Measurements from ENCODE around the gene DSCAML1.
"Not testable (repeated sequence)": the region's sequence is repeated elsewhere in the genome, so short reads cannot be mapped to it uniquely, and the experiment has no call there.

The DSCAML1 gene

DNA sequence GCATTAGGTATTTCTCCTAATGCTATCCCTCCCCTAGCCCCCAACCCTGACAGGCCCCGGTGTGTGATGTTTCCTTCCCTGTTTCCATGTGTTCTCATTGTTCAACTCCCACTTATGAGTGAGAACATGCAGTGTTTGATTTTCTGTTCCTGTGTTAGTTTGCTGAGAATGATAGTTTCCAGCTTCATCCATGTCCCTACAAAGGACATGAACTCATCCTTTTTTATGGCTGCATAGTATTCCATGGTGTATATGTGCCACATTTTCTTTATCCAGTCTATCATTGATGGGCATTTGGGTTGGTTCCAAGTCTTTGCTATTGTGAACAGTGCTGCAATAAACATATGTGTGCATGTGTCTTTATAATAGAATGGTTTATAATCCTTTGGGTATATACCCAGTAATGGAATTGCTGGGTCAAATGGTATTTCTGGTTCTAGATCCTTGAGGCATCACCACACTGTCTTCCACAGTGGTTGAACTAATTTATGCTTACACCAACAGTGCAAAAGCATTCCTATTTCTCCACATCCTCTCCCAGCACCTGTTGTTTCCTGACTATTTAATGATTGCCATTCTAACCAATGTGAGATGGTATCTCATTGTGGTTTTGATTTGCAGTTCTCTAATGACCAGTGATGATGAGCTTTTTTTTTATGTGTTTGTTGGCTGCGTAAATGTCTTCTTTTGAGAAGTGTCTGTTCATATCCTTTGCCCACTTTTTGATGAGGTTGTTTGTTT is 397.7 kb downstream of the DSCAML1 start:
- H3K27me3 ChIP-seq (ENCODE audit: control insufficient read depth in 2 of 2, insufficient read depth in 2 of 2, low read length in 2 of 2); H3K27ac ChIP-seq (ENCODE audit: low read depth in 2 of 2, low read length in 2 of 2): not testable (repeated sequence)
- peaks cover 22 to 25% of the 10 kb centered on the region in 2 donors for H3K36me3 ChIP-seq (ENCODE audit: control insufficient read depth in 2 of 2, insufficient read depth in 2 of 2, low read length in 2 of 2)

DNA sequence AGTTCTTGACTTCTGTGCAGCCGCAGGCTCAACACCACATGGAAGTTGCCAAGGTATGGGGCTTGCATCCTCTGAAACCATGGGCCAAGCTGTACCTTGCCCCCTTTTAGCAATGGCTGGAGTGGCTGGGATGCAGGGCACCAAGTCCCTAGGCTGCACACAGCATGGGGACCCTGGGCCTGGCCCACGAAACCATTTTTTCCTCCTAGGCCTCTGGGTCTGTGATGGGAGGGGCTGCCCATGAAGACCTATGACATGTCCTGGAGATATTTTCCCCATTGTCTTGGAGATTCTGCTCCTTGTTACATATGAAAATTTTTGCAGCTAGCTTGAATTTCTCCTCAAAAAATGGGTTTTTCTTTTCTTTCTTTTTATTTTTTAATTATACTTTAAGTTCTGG is 398.4 kb downstream of the DSCAML1 start:
- H3K9ac ChIP-seq (ENCODE audit: low read depth in 1 of 2, low read length in 2 of 2); H3K27ac ChIP-seq (ENCODE audit: low read depth in 2 of 2, low read length in 2 of 2); H3K27me3 ChIP-seq (ENCODE audit: control insufficient read depth in 2 of 2, insufficient read depth in 2 of 2, low read length in 2 of 2); H3K9me3 ChIP-seq (ENCODE audit: control insufficient read depth in 2 of 2, low read length in 2 of 2); H3K4me1 ChIP-seq (ENCODE audit: control insufficient read depth in 2 of 2, insufficient read depth in 2 of 2, low read length in 2 of 2); H3K4me3 ChIP-seq (ENCODE audit: low read length in 2 of 2): not testable (repeated sequence)
- H3K36me3 ChIP-seq (ENCODE audit: control insufficient read depth in 2 of 2, insufficient read depth in 2 of 2, low read length in 2 of 2): peaks cover 26% of the 10 kb centered on the region in 2 donors

More for the DNA sequence above, 397.7 kb downstream of the DSCAML1 start:
- not testable (repeated sequence) for H3K4me1 ChIP-seq (ENCODE audit: control insufficient read depth in 2 of 2, insufficient read depth in 2 of 2, low read length in 2 of 2); H3K4me3 ChIP-seq (ENCODE audit: low read length in 2 of 2); H3K9ac ChIP-seq (ENCODE audit: low read depth in 1 of 2, low read length in 2 of 2); H3K9me3 ChIP-seq (ENCODE audit: control insufficient read depth in 2 of 2, low read length in 2 of 2)

DNA sequence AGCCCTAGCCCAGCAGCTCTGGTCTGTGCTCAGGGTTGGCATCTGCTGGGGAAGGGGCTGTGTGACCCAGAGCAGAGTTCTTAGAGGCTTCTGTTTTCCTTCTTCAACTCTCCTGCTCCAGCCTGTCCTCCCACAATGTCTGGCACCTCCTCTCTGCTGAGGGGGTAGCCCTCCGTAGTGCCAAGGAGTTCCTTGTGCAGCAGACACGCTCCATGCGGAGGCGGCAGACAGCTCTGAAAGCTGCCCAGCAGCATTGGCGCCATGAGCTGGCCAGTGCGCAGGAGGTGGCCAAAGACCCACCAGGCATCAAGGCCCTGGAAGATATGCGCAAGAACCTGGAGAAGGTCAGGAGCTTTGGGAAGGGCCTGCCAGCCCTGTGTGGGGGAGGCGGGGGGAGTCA is 400.0 kb downstream of the DSCAML1 start:
- no peaks in the 10 kb centered on the region for H3K9me3 ChIP-seq (ENCODE audit: control insufficient read depth in 2 of 2, low read length in 2 of 2)
- H3K9ac ChIP-seq (ENCODE audit: low read depth in 1 of 2, low read length in 2 of 2): no peak overlapping the region
- H3K4me3 ChIP-seq (ENCODE audit: low read length in 2 of 2): no peak overlapping the region
- H3K27ac ChIP-seq (ENCODE audit: low read depth in 2 of 2, low read length in 2 of 2): no peak overlapping the region
- no peaks in the 10 kb centered on the region for H3K4me1 ChIP-seq (ENCODE audit: control insufficient read depth in 2 of 2, insufficient read depth in 2 of 2, low read length in 2 of 2)
- peaks cover 40 to 41% of the 10 kb centered on the region in 2 donors for H3K36me3 ChIP-seq (ENCODE audit: control insufficient read depth in 2 of 2, insufficient read depth in 2 of 2, low read length in 2 of 2)
- no peaks in the 10 kb centered on the region for H3K27me3 ChIP-seq (ENCODE audit: control insufficient read depth in 2 of 2, insufficient read depth in 2 of 2, low read length in 2 of 2)

DNA sequence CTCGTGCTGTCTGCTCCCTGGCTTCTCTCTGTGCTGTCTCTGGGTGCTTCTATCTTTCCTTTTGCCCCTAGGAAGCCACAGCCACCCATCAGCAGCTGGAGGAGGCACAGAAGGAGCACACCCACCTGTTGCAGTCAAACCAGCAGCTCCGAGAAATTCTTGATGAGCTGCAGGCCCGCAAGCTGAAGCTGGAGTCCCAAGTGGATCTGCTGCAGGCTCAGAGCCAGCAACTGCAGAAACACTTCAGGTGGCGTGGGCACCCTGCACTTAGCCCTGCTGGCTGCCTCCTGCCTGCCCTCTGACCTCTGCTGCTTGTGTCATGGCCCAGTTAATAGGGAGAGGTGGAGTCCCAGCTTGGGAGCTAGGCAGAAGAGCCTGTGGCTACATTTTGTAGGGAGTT is 401.5 kb downstream of the DSCAML1 start:
- H3K4me3 ChIP-seq (ENCODE audit: low read length in 2 of 2): no peak overlapping the region
- no peak overlapping the region for H3K27ac ChIP-seq (ENCODE audit: low read depth in 2 of 2, low read length in 2 of 2)
- no peaks in the 10 kb centered on the region for H3K27me3 ChIP-seq (ENCODE audit: control insufficient read depth in 2 of 2, insufficient read depth in 2 of 2, low read length in 2 of 2)
- H3K9ac ChIP-seq (ENCODE audit: low read depth in 1 of 2, low read length in 2 of 2): no peak overlapping the region
- no peaks in the 10 kb centered on the region for H3K4me1 ChIP-seq (ENCODE audit: control insufficient read depth in 2 of 2, insufficient read depth in 2 of 2, low read length in 2 of 2)
- peaks cover 53 to 55% of the 10 kb centered on the region in 2 donors for H3K36me3 ChIP-seq (ENCODE audit: control insufficient read depth in 2 of 2, insufficient read depth in 2 of 2, low read length in 2 of 2)
- H3K9me3 ChIP-seq (ENCODE audit: control insufficient read depth in 2 of 2, low read length in 2 of 2): no peaks in the 10 kb centered on the region

DNA sequence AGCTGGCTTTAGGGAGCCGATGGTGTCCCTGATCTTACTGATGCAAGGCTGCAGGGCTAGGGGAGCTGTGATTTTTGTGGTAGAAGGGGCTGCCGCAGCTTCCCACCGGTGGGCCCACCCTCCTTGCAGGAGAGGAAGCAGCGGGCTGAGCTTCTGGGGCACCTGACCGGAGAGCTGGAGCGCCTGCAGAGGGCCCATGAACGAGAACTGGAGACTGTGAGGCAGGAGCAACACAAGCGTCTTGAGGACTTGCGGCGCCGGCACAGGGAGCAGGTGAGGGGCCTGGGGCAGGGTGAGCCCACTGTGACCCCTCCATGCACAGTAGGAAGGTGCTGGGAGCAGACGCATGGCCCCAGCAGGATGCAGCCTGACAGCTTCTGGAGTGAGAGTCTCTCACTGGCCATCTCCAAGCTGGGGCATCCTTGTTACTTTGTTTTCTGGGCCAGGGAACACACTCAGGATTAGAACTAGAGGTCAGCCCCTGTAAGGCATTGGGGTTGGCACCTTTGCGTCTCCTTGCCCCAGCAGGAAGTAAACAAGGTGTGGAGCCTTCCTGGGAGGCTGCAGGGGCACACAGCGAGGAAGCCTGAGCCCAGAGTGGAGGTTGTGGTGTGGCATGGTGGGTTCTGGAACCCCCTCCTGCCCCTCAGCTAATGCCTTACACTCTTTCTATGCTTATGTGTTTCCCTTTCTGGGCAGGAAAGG is 402.6 kb downstream of the DSCAML1 start:
- H3K9ac ChIP-seq (ENCODE audit: low read depth in 1 of 2, low read length in 2 of 2): no peak overlapping the region
- no peak overlapping the region for H3K4me3 ChIP-seq (ENCODE audit: low read length in 2 of 2)
- H3K27ac ChIP-seq (ENCODE audit: low read depth in 2 of 2, low read length in 2 of 2): no peak overlapping the region
- no peaks in the 10 kb centered on the region for H3K27me3 ChIP-seq (ENCODE audit: control insufficient read depth in 2 of 2, insufficient read depth in 2 of 2, low read length in 2 of 2)
- H3K9me3 ChIP-seq (ENCODE audit: control insufficient read depth in 2 of 2, low read length in 2 of 2): no peaks in the 10 kb centered on the region
- peaks cover 53 to 55% of the 10 kb centered on the region in 2 donors for H3K36me3 ChIP-seq (ENCODE audit: control insufficient read depth in 2 of 2, insufficient read depth in 2 of 2, low read length in 2 of 2)
- no peaks in the 10 kb centered on the region for H3K4me1 ChIP-seq (ENCODE audit: control insufficient read depth in 2 of 2, insufficient read depth in 2 of 2, low read length in 2 of 2)

DNA sequence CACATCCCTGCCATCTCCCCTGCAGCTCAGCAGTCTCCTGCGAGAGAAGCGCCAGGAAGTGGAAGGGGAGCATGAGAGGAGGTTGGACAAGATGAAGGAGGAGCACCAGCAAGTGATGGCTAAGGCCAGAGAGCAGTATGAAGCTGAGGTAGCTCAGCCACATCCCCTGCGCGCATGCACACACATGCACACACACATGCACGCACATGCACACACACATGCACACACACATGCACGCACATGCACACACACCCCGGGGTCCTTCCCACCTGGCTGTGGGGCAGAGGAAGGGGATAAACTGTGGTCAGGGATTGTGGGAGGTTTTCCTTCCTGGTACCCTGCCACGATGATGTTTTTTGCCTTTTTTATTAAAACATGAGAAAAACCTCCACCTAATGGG is 404.0 kb downstream of the DSCAML1 start:
- Histone ChIP-seq H3K4me3 (ENCODE audit: low read length in 2 of 2) (no peak overlapping the region), H3K36me3 (ENCODE audit: control insufficient read depth in 2 of 2, insufficient read depth in 2 of 2, low read length in 2 of 2) (peaks cover 50 to 55% of the 10 kb centered on the region in 2 donors)

DNA sequence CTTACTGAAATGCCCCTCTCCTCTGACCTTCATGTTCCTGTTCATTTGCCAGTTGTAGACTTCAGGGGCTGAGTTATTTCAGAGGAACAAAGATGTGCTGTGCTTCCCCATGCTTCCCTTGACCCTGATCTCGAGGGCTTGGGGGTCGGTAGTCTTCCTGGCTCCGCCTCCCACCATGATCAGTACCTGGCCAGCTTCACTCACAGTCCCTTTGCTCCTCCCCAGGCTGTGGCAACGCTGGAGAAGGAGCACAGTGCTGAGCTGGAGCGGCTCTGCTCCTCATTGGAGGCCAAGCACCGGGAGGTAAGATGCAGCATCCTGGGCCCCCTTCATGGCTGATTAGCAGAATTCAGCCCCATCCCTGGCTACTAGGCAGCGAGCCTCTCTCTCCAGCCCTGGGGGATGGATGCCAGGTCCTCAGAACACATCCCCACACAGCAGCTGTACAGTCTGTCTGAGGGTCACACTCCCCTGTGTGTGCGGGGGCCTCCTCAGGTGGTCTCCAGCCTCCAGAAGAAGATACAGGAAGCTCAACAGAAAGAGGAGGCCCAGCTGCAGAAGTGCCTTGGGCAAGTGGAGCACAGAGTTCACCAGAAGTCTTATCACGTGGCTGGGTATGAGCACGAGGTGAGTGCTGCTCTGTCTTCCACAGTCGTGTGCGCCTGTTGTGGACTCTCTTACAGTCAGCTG is 404.9 kb downstream of the DSCAML1 start:
- no peaks in the 10 kb centered on the region for H3K4me1 ChIP-seq (ENCODE audit: control insufficient read depth in 2 of 2, insufficient read depth in 2 of 2, low read length in 2 of 2)
- no peak overlapping the region for H3K4me3 ChIP-seq (ENCODE audit: low read length in 2 of 2)
- no peak overlapping the region for H3K9ac ChIP-seq (ENCODE audit: low read depth in 1 of 2, low read length in 2 of 2)
- no peaks in the 10 kb centered on the region for H3K27me3 ChIP-seq (ENCODE audit: control insufficient read depth in 2 of 2, insufficient read depth in 2 of 2, low read length in 2 of 2)
- H3K36me3 ChIP-seq (ENCODE audit: control insufficient read depth in 2 of 2, insufficient read depth in 2 of 2, low read length in 2 of 2): peaks cover 52 to 58% of the 10 kb centered on the region in 2 donors
- no peak overlapping the region for H3K27ac ChIP-seq (ENCODE audit: low read depth in 2 of 2, low read length in 2 of 2)
- no peaks in the 10 kb centered on the region for H3K9me3 ChIP-seq (ENCODE audit: control insufficient read depth in 2 of 2, low read length in 2 of 2)

More for the DNA sequence above, 404.0 kb downstream of the DSCAML1 start:
- no peaks in the 10 kb centered on the region for H3K27me3 ChIP-seq (ENCODE audit: control insufficient read depth in 2 of 2, insufficient read depth in 2 of 2, low read length in 2 of 2)
- no peaks in the 10 kb centered on the region for H3K9me3 ChIP-seq (ENCODE audit: control insufficient read depth in 2 of 2, low read length in 2 of 2)
- no peak overlapping the region for H3K27ac ChIP-seq (ENCODE audit: low read depth in 2 of 2, low read length in 2 of 2)
- H3K4me1 ChIP-seq (ENCODE audit: control insufficient read depth in 2 of 2, insufficient read depth in 2 of 2, low read length in 2 of 2): no peaks in the 10 kb centered on the region
- no peak overlapping the region for H3K9ac ChIP-seq (ENCODE audit: low read depth in 1 of 2, low read length in 2 of 2)

DNA sequence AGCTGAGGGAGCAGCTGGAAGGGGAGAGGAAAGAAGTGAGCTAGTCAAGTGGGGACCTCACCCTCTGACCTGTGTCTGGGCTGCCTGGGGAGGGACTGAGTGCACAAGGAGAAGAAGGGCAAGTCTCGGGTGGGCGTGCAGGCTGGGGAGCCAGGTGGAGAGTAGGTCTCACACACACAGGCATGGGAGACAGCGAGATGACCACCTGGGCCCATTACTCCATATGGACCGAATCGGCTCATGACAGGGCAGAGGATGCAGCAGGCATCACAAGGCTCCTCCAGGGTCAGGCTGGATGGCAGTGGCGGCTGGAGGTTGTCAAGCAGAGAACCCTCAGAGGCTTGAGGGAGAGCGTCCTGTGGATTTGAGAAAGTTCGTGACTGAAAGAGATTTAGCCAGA is 405.8 kb downstream of the DSCAML1 start:
- Histone ChIP-seq H3K4me1 (ENCODE audit: control insufficient read depth in 2 of 2, insufficient read depth in 2 of 2, low read length in 2 of 2) (no peaks in the 10 kb centered on the region), H3K9ac (ENCODE audit: low read depth in 1 of 2, low read length in 2 of 2) (no peak overlapping the region), H3K27ac (ENCODE audit: low read depth in 2 of 2, low read length in 2 of 2) (no peak overlapping the region), H3K36me3 (ENCODE audit: control insufficient read depth in 2 of 2, insufficient read depth in 2 of 2, low read length in 2 of 2) (peaks cover 43 to 56% of the 10 kb centered on the region in 2 donors), H3K4me3 (ENCODE audit: low read length in 2 of 2) (no peak overlapping the region), H3K27me3 (ENCODE audit: control insufficient read depth in 2 of 2, insufficient read depth in 2 of 2, low read length in 2 of 2) (no peaks in the 10 kb centered on the region), H3K9me3 (ENCODE audit: control insufficient read depth in 2 of 2, low read length in 2 of 2) (no peaks in the 10 kb centered on the region)

DNA sequence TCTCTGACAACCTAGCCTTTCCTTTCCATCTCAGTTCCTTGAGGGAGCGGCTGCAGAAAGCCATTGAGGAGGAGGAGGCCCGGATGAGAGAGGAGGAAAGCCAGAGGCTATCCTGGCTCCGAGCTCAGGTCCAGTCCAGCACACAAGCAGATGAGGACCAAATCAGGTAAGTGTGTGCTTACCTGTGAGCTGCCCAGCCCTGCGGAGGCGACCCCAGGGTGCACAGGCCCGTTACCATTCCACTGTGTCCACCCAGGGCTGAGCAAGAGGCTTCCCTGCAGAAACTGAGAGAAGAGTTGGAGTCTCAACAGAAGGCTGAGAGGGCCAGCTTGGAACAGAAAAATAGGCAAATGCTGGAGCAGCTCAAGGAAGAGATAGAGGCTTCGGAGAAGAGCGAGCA is 406.3 kb downstream of the DSCAML1 start:
- H3K4me3 ChIP-seq (ENCODE audit: low read length in 2 of 2): no peak overlapping the region
- no peaks in the 10 kb centered on the region for H3K4me1 ChIP-seq (ENCODE audit: control insufficient read depth in 2 of 2, insufficient read depth in 2 of 2, low read length in 2 of 2)
- H3K9ac ChIP-seq (ENCODE audit: low read depth in 1 of 2, low read length in 2 of 2): no peak overlapping the region
- peaks cover 46 to 53% of the 10 kb centered on the region in 2 donors for H3K36me3 ChIP-seq (ENCODE audit: control insufficient read depth in 2 of 2, insufficient read depth in 2 of 2, low read length in 2 of 2)
- H3K27ac ChIP-seq (ENCODE audit: low read depth in 2 of 2, low read length in 2 of 2): no peak overlapping the region
- H3K27me3 ChIP-seq (ENCODE audit: control insufficient read depth in 2 of 2, insufficient read depth in 2 of 2, low read length in 2 of 2): no peaks in the 10 kb centered on the region
- H3K9me3 ChIP-seq (ENCODE audit: control insufficient read depth in 2 of 2, low read length in 2 of 2): no peaks in the 10 kb centered on the region
